Mesenchymal stem cell (in vitro differentiated cells and primary cell): Measurements from ENCODE around the gene EPHB4.
"Not testable (repeated sequence)": the region's sequence is repeated elsewhere in the genome, so short reads cannot be mapped to it uniquely, and the experiment has no call there.

Experiments
- DNase-seq: peaks from one replicate; pipeline ENCODE4 v3.0.0-alpha.2; 2013
- H2AFZ ChIP-seq: one replicate; pipeline ENCODE4 v1.6.1; 2013; ENCODE audit warnings: low read depth, mild to moderate bottlenecking, control low read depth, inconsistent platforms, low read length, moderate library complexity
- H2AK5ac ChIP-seq: 2 replicates; pipeline ENCODE4 v1.6.1; 2013; ENCODE audit warnings: low read length, moderate library complexity, mild to moderate bottlenecking, inconsistent platforms; ENCODE audit not compliant: severe bottlenecking
- H2BK120ac ChIP-seq: one replicate; pipeline ENCODE4 v1.6.1; 2013; ENCODE audit warnings: low read depth, mild to moderate bottlenecking, inconsistent platforms, low read length, moderate library complexity
- H2BK12ac ChIP-seq, 2 experiments: one replicate each; pipeline ENCODE4 v1.6.1; 2013; ENCODE audit warnings: inconsistent platforms in 2 of 2, low read length in 2 of 2, mild to moderate bottlenecking in 2 of 2, moderate library complexity in 2 of 2, control low read depth in 1 of 2
- H2BK15ac ChIP-seq: one replicate; pipeline ENCODE4 v1.6.1; 2013; ENCODE audit warnings: mild to moderate bottlenecking, low read depth, inconsistent platforms; ENCODE audit not compliant: poor library complexity, severe bottlenecking
- H2BK5ac ChIP-seq: 2 replicates; pipeline ENCODE4 v1.6.1; 2013; ENCODE audit warnings: low read depth, mild to moderate bottlenecking, low read length, control low read depth, inconsistent platforms; ENCODE audit not compliant: poor library complexity, severe bottlenecking
- H3K14ac ChIP-seq, 2 experiments: one replicate each; pipeline ENCODE4 v1.6.1; 2013; ENCODE audit warnings: inconsistent platforms in 2 of 2, low read length in 2 of 2, control low read depth in 1 of 2, mild to moderate bottlenecking in 1 of 2, moderate library complexity in 1 of 2
- H3K18ac ChIP-seq, 2 experiments: one replicate each; pipeline ENCODE4 v1.6.1; 2013; ENCODE audit warnings: inconsistent platforms in 2 of 2, low read length in 2 of 2, control low read depth in 1 of 2, low read depth in 1 of 2, mild to moderate bottlenecking in 1 of 2
- H3K23ac ChIP-seq, 2 experiments: one replicate each; pipeline ENCODE4 v1.6.1; 2013; ENCODE audit warnings: inconsistent platforms in 2 of 2, low read length in 2 of 2, mild to moderate bottlenecking in 2 of 2, moderate library complexity in 2 of 2, control low read depth in 1 of 2
- H3K27ac ChIP-seq: 2 replicates; pipeline ENCODE4 v1.5.1; 2013; ENCODE audit warnings: mild to moderate bottlenecking, moderate library complexity, low read length, control low read depth, inconsistent platforms; ENCODE audit not compliant: poor library complexity, severe bottlenecking
- H3K27me3 ChIP-seq, 2 experiments: 2 replicates each; pipeline versions ENCODE4 v1.6.1 to v1.7.0; 2013; ENCODE audit warnings: low read length in 2 of 2, mild to moderate bottlenecking in 2 of 2, moderate library complexity in 2 of 2, control low read depth in 1 of 2, inconsistent platforms in 1 of 2; ENCODE audit not compliant: control insufficient read depth in 1 of 2, insufficient read depth in 1 of 2
- H3K36me3 ChIP-seq, 2 experiments: 2 replicates each; pipeline versions ENCODE4 v1.6.1 to v1.7.0; 2013; ENCODE audit warnings: low read length in 2 of 2, control low read depth in 1 of 2, inconsistent platforms in 1 of 2, low read depth in 1 of 2, mild to moderate bottlenecking in 1 of 2; ENCODE audit not compliant: insufficient read depth in 2 of 2, control insufficient read depth in 1 of 2
- H3K4ac ChIP-seq, 2 experiments: one replicate each; pipeline ENCODE4 v1.6.1; 2013; ENCODE audit warnings: inconsistent platforms in 2 of 2, low read length in 2 of 2, mild to moderate bottlenecking in 2 of 2, moderate library complexity in 2 of 2, control low read depth in 1 of 2, low read depth in 1 of 2
- H3K4me1 ChIP-seq: 2 replicates; pipeline ENCODE4 v1.6.1; 2013; ENCODE audit warnings: low read depth, low read length, control low read depth; ENCODE audit not compliant: control insufficient read depth, insufficient read depth
- H3K4me2 ChIP-seq: 2 replicates; pipeline ENCODE4 v1.6.1; 2013; ENCODE audit warnings: low read length, mild to moderate bottlenecking, inconsistent platforms; ENCODE audit not compliant: poor library complexity, severe bottlenecking
- H3K4me3 ChIP-seq, 2 experiments: 2 replicates each; pipeline versions ENCODE4 v1.5.1 to v1.7.0; 2013; ENCODE audit warnings: low read length in 2 of 2, mild to moderate bottlenecking in 2 of 2, control low read depth in 1 of 2, low read depth in 1 of 2; ENCODE audit not compliant: insufficient read depth in 1 of 2
- H3K79me1 ChIP-seq: replicated peaks from 2 replicates; pipeline ENCODE4 v1.6.1; 2013; ENCODE audit warnings: mild to moderate bottlenecking, control low read depth, low read length, inconsistent platforms; ENCODE audit not compliant: poor library complexity, severe bottlenecking
- H3K9ac ChIP-seq: 2 replicates; pipeline ENCODE4 v1.7.0; 2013; ENCODE audit warnings: mild to moderate bottlenecking, low read length, moderate library complexity
- H3K9me3 ChIP-seq: 2 replicates; pipeline ENCODE4 v1.7.0; 2013; ENCODE audit warnings: mild to moderate bottlenecking, low read length; ENCODE audit not compliant: control insufficient read depth
- H4K8ac ChIP-seq: one replicate; pipeline ENCODE4 v1.6.1; 2013; ENCODE audit warnings: inconsistent platforms, mild to moderate bottlenecking, low read length, moderate library complexity
- H4K91ac ChIP-seq: one replicate; pipeline ENCODE4 v1.6.1; 2013; ENCODE audit warnings: mild to moderate bottlenecking, low read length, inconsistent platforms
- WGBS: methylation state at CpG from one replicate; pipeline ENCODE4 v1.1.7; 2013; ENCODE audit warnings: mixed read lengths; 5-methylcytosine and 5-hydroxymethylcytosine counted together

EPHB4 gene

GRCh38 chr7:100854899-100855298, 27.6 kb upstream of the EPHB4 start:
- not testable (repeated sequence) for H4K8ac ChIP-seq, H2BK120ac ChIP-seq, H3K27me3 ChIP-seq, H2BK15ac ChIP-seq, H2AFZ ChIP-seq, H3K23ac ChIP-seq, H3K9me3 ChIP-seq, H2AK5ac ChIP-seq, H3K4ac ChIP-seq, H4K91ac ChIP-seq, H3K4me3 ChIP-seq, H3K27ac ChIP-seq, H2BK12ac ChIP-seq, H3K9ac ChIP-seq, H3K4me2 ChIP-seq, H2BK5ac ChIP-seq, H3K14ac ChIP-seq, H3K18ac ChIP-seq, DNase-seq
- peaks cover 9 to 26% of the 10 kb centered on the region in 2 experiments for H3K36me3 ChIP-seq
- peaks cover 29% of the 10 kb centered on the region for H3K4me1 ChIP-seq
- 96% methylated on average over 7 of the region's 9 CpGs for WGBS
- peaks cover 32% of the 10 kb centered on the region for H3K79me1 ChIP-seq

DNA sequence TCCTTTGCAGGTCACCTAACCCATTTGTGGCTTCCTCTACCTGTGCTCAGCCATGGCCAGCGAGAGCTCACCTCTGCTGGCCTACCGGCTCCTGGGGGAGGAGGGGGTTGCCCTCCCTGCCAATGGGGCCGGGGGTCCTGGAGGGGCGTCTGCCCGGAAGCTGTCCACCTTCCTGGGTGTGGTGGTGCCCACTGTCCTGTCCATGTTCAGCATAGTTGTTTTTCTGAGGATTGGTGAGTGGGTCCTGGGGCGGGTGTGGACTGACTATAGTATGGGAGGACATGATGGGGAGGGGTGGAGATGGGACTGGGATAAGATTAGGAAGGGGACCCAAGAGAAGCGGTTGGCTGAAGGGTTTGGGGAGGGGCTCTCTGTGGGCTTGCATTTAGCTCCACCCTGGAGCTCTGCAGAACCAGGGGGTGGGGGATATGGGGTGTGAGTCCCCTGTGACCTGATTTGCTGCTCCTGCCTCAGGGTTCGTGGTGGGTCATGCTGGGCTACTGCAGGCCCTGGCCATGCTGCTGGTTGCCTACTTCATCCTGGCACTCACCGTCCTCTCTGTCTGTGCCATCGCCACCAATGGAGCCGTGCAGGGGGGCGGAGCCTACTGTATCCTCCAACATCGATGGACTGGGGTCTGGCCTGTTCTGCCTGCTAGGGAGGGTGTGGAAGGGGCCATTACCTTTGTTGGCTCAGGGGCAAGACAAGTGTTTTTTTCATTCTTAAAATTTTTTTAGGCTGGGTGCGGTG, 27.0 kb upstream of the EPHB4 start:
- Histone ChIP-seq H3K9me3 (no peaks in the 10 kb centered on the region), H3K4me2 (no peak overlapping the region), H2BK12ac (no peak overlapping the region), H4K8ac (no peak overlapping the region), H4K91ac (no peak overlapping the region), H3K18ac (no peak overlapping the region), H3K27ac (no peak overlapping the region), H3K4me1 (peaks cover 29% of the 10 kb centered on the region), H2AK5ac (no peak overlapping the region), H3K14ac (no peak overlapping the region), H3K36me3 (peaks cover 6 to 23% of the 10 kb centered on the region in 2 experiments), H3K79me1 (peaks cover 30% of the 10 kb centered on the region), H2BK120ac (no peak overlapping the region), H2AFZ (no peak overlapping the region), H3K4me3 (no peak overlapping the region), H3K27me3 (no peaks in the 10 kb centered on the region), H2BK15ac (no peak overlapping the region), H3K4ac (no peak overlapping the region), H3K23ac (no peak overlapping the region), H3K9ac (no peak overlapping the region), H2BK5ac (no peak overlapping the region)
- 97% methylated on average over 14 of the region's 14 CpGs for WGBS
- DNase-seq: no peak

DNA sequence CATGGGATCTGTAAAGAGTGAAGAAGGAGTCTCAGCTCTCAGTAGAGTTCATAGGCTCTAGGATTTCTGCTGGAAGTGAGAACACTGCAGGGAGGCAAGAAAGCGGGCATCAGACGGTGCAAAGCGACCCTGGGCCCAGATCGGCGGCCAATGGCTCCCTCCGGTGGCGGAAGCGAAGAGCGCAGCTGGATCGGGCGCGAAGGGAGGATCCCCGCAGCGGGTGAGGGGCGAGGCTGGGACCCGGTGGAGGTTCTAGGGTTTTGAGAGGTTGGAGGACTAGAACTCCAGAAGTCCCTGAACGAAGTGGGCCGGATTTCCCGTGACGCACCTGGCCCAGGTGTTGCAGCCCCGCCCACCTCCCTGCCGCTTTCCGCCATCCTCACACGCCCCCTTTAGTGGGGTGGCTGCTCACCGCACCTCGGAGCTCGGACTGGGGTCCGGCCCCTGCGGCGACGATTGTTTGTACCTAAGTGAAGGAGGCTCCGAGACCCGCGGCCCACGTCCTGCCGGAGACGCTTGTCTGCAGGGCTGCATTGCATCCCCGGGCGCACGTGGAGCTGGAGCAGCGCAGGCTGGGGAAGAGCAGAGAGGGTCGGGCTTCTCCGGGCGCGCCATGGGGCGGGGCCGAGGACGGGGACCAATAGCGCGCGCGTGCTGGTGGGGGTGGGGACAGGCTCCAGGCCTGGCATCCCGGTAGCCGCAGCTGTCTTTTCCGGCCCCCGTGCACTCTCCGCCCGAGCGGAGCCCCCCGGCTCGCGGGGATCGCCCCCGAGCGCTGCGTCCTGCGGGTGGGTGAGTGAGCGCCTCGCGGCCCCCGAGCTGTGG, 24.9 kb upstream of the EPHB4 start, which contains the start of gene SLC12A9:
Gene SLC12A9 (plus strand): TSS at position 666 of the 825 bp plus-strand sequence. CDS start 1,485 bp downstream, outside the sequence.
- Histone ChIP-seq H3K79me1 (peaks cover 23% of the 10 kb centered on the region), H3K23ac (no peak within 1 kb of the TSS), H2BK5ac (no peak within 1 kb of the TSS), H2AK5ac (no peak within 1 kb of the TSS), H3K4me1 (peaks cover 26% of the 10 kb centered on the region), H4K8ac (peak within 1 kb of the TSS; percentile 56), H3K14ac (peak within 1 kb of the TSS in 1 of 2 experiments; percentile 61), H3K4ac (no peak within 1 kb of the TSS), H2BK12ac (peak within 1 kb of the TSS in 1 of 2 experiments; percentile 64), H3K9ac (peak within 1 kb of the TSS; percentile 88), H3K4me3 (peak within 1 kb of the TSS; percentile 83 to 85), H3K27ac (no peak within 1 kb of the TSS), H3K36me3 (peaks cover 0 to 12% of the 10 kb centered on the region in 2 experiments), H2BK15ac (peak within 1 kb of the TSS; percentile 20), H4K91ac (no peak within 1 kb of the TSS), H2AFZ (peak within 1 kb of the TSS; percentile 77), H3K4me2 (peak within 1 kb of the TSS; percentile 84), H3K9me3 (no peaks in the 10 kb centered on the region), H2BK120ac (no peak within 1 kb of the TSS), H3K18ac (peak within 1 kb of the TSS in 1 of 2 experiments; percentile 87), H3K27me3 (no peaks in the 10 kb centered on the region)
- DNase-seq: peak; percentile 92
- WGBS: under 1% methylated on average over 68 of the region's 71 CpGs

GRCh38 chr7:100847360-100847759, 20.0 kb upstream of the EPHB4 start:
- Histone ChIP-seq H3K27ac (no peak overlapping the region), H3K14ac (no peak overlapping the region), H3K23ac (no peak overlapping the region), H3K4me2 (no peak overlapping the region), H4K91ac (no peak overlapping the region), H3K18ac (no peak overlapping the region), H2BK12ac (no peak overlapping the region), H3K4ac (no peak overlapping the region), H3K9me3 (no peaks in the 10 kb centered on the region), H2AK5ac (no peak overlapping the region), H2AFZ (no peak overlapping the region), H3K4me1 (peaks cover 3% of the 10 kb centered on the region), H2BK5ac (no peak overlapping the region), H3K27me3 (no peaks in the 10 kb centered on the region), H4K8ac (no peak overlapping the region), H3K79me1 (no peaks in the 10 kb centered on the region), H3K9ac (no peak overlapping the region), H2BK15ac (no peak overlapping the region), H3K4me3 (no peak overlapping the region), H3K36me3 (no peaks in the 10 kb centered on the region), H2BK120ac (no peak overlapping the region)
- no peak for DNase-seq
- 97% methylated on average over 4 of the region's 4 CpGs for WGBS
